HUES48 (cell line): Measurements from ENCODE around the gene CERS1.

Source experiments
- H3K27ac ChIP-seq: one replicate; pipeline ENCODE4 v1.7.0; 2013; ENCODE audit warnings: low read depth, low read length, inconsistent platforms
- H3K27me3 ChIP-seq: 2 replicates; pipeline ENCODE4 v1.6.1; 2013; ENCODE audit warnings: mild to moderate bottlenecking, low read length; ENCODE audit not compliant: control insufficient read depth, insufficient read depth
- H3K36me3 ChIP-seq: 2 replicates; pipeline ENCODE4 v1.6.1; 2013; ENCODE audit warnings: low read length; ENCODE audit not compliant: control insufficient read depth, insufficient read depth
- H3K4me1 ChIP-seq: 2 replicates; pipeline ENCODE4 v1.6.1; 2013; ENCODE audit warnings: mild to moderate bottlenecking, low read length; ENCODE audit not compliant: control insufficient read depth, insufficient read depth
- H3K4me3 ChIP-seq: 2 replicates; pipeline ENCODE4 v1.5.1; 2013; ENCODE audit warnings: mild to moderate bottlenecking, low read depth, low read length
- H3K9ac ChIP-seq: 2 replicates; pipeline ENCODE4 v1.6.1; 2013; ENCODE audit warnings: mild to moderate bottlenecking, low read depth, low read length, moderate library complexity
- H3K9me3 ChIP-seq: 2 replicates; pipeline ENCODE4 v1.6.1; 2013; ENCODE audit warnings: low read length; ENCODE audit not compliant: control insufficient read depth, insufficient read depth

Gene CERS1

DNA sequence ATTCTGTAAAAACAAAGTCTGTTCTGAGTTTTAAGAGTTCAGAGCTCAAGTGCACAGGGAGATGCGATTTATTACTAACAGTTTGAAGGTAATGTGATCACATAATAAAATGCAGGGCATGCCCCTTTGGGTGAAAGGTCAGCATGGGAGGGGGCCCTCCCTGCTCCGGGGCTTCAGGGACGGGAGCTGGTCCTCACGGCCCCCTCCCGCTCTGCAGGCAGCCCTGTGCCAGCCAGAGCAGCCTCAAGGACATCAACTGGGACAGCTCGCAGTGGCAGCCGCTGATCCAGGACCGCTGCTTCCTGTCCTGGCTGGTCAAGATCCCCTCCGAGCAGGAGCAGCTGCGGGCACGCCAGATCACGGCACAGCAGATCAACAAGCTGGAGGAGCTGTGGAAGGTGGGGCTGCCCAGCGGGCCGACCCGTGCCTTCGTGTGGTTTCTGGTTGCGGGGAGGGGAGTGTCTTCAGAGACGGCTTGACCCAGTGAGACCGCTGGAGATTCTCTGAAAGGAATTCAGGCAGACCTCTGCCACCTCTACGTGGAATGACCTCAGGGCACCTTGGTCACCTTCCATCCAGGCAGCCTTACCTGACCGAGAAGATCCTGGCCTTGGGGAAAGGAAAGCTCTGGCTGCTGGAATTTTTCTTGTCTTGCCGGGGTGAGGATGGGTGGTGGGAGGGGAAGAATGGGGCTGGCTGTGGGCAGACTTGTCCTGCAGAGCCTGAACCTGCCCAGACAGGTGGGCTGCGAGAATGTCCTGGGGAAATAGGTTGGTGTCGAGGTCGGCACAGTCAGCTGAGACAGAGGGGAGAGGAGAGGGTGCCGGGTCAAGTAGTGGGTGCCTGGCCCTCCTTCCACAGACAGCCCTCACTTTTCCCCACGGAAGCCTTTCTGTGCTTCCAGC, 45.2 kb downstream of the CERS1 start:
- H3K9ac ChIP-seq: no peak overlapping the region
- H3K36me3 ChIP-seq: peaks cover 85% of the 10 kb centered on the region
- no peak overlapping the region for H3K4me3 ChIP-seq
- H3K27me3 ChIP-seq: no peaks in the 10 kb centered on the region
- H3K4me1 ChIP-seq: no peaks in the 10 kb centered on the region
- H3K27ac ChIP-seq: no peak overlapping the region
- no peaks in the 10 kb centered on the region for H3K9me3 ChIP-seq

GRCh38 chr19:18849838-18850400, 46.0 kb downstream of the CERS1 start:
- no peaks in the 10 kb centered on the region for H3K27me3 ChIP-seq
- no peaks in the 10 kb centered on the region for H3K4me1 ChIP-seq
- H3K9ac ChIP-seq: no peak overlapping the region
- peaks cover 78% of the 10 kb centered on the region for H3K36me3 ChIP-seq
- no peak overlapping the region for H3K27ac ChIP-seq
- H3K4me3 ChIP-seq: no peak overlapping the region
- no peaks in the 10 kb centered on the region for H3K9me3 ChIP-seq

DNA sequence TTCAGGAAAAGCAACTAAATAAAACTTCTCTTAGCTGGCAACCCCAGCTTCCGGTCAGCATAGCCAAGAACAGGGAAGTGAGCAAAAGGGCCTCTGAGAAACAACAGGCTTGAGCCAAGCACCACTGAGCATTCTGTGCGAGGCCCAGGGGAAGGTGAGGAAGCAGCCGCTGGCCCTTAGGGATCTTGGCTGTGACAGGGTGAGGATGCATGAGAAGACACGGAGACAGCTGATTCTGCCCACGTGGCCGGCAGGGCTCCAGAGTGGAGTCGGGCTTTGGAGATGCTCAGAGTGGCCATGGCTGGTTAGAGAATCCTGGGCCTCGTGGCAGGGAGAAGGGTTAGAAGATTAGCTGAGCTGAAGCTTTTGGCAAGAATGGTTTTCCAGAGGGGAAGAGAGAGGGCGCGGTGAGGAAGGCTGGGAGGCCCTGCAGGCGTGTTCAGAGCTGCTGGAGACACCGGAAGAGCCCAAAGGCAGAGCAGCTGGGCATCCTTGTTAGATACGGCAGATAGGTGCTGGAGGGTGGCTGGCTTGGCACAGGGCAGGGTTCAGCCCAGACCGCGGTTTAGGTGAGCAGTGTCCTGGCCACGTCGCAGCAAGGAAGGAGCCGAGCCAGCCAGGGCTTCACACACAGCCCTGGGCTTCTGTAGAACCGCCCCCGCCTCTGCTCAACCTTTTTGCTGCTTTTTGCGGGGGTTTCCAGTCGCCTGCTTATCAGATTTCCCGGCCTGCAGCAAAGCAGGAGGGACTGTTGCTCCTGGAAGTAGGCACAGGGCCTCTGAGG, 46.9 kb downstream of the CERS1 start:
- no peaks in the 10 kb centered on the region for H3K4me1 ChIP-seq
- H3K4me3 ChIP-seq: no peak overlapping the region
- H3K9me3 ChIP-seq: no peaks in the 10 kb centered on the region
- peaks cover 69% of the 10 kb centered on the region for H3K36me3 ChIP-seq
- no peak overlapping the region for H3K27ac ChIP-seq
- H3K27me3 ChIP-seq: no peaks in the 10 kb centered on the region
- no peak overlapping the region for H3K9ac ChIP-seq

DNA sequence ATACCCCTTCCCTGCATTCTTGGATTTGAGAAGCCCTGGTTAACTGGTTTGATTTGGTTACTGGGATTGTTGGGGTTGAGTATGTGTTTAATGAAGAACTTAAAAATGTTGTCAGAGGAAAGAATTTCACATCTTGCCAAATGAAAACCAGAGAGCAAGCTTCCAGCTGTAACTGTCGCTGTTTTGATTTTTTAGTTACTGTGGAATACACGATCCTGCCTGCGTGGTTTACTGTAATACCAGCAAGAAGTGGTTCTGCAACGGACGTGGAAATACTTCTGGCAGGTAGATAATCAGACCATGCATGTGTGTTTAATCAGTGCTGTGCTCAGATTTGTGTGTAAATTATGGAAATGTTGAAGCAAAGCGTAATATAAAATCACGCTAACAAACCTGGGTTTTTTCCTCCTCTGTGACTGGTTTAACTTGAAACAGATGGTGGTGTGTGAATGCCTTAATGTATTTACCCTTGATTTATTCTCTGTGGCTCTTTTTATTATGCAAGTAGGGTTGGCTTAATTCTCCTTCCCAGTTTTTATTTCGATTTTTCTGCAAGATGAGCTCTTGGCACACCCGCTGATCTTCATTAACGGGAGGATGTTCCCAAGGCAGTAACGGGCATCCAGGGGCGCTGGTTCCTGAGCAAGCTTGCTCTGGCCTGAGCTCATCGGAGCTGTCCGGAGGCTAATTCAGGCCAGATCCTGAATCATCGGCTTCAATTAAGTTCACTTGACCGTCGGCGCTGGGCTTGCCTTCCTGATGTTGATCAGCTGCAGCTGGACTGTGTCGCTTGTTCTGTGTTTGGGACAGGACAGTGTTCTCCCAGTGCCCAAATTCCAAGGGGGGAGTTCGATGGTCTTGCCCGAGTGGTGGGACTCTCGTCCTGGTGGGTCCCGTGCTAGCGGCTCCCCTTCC, 48.2 kb downstream of the CERS1 start:
- H3K36me3 ChIP-seq: peaks cover 56% of the 10 kb centered on the region
- no peaks in the 10 kb centered on the region for H3K4me1 ChIP-seq
- H3K9ac ChIP-seq: no peak overlapping the region
- H3K27me3 ChIP-seq: no peaks in the 10 kb centered on the region
- peak overlapping the region; percentile 9 for H3K27ac ChIP-seq
- no peak overlapping the region for H3K4me3 ChIP-seq
- no peaks in the 10 kb centered on the region for H3K9me3 ChIP-seq

DNA sequence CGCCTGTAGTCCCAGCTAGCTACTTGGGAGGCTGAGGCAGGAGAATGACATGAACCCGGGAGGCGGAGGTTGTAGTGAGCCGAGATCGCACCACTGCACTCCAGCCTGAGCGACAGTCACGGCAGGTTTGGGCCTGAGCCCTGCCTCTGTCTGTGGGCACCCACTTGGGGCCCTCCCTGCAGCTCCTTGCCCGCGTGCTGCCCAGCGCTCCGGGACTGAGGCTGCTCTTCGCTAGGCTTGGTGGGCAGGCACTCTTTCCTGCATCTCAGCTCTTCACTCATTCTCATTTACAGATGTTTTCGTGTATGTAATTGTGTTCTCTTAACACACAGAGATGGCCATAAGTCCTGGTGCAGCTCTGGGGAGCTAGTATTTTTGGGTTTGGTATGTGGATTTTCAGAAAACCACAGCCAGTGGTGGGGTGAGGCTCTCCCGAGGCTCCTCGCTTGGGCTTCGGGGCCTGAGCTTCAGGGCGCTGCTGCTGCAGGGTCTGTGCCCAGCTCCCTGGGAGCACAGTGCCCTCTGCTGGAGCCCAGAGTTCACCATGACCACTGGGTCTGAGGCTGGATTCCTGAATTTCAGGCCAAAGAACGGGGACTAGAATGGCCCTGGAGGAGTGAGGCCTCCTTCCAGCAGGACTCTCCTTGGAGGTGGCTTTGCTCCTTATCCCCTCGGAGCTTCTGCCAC, 49.0 kb downstream of the CERS1 start:
- H3K4me1 ChIP-seq: no peaks in the 10 kb centered on the region
- peaks cover 50% of the 10 kb centered on the region for H3K36me3 ChIP-seq
- peak overlapping the region; percentile 9 for H3K27ac ChIP-seq
- H3K9me3 ChIP-seq: no peaks in the 10 kb centered on the region
- H3K9ac ChIP-seq: no peak overlapping the region
- no peaks in the 10 kb centered on the region for H3K27me3 ChIP-seq
- no peak overlapping the region for H3K4me3 ChIP-seq

- no peak overlapping the region for H3K4me3 ChIP-seq
- H3K36me3 ChIP-seq: peaks cover 40% of the 10 kb centered on the region
- H3K9ac ChIP-seq: no peak overlapping the region
- no peaks in the 10 kb centered on the region for H3K9me3 ChIP-seq
- H3K27me3 ChIP-seq: no peaks in the 10 kb centered on the region
- no peaks in the 10 kb centered on the region for H3K4me1 ChIP-seq
- no peak overlapping the region for H3K27ac ChIP-seq
These were observed 50.0 kb downstream of the CERS1 start for GRCh38 chr19:18845961-18846360.

DNA sequence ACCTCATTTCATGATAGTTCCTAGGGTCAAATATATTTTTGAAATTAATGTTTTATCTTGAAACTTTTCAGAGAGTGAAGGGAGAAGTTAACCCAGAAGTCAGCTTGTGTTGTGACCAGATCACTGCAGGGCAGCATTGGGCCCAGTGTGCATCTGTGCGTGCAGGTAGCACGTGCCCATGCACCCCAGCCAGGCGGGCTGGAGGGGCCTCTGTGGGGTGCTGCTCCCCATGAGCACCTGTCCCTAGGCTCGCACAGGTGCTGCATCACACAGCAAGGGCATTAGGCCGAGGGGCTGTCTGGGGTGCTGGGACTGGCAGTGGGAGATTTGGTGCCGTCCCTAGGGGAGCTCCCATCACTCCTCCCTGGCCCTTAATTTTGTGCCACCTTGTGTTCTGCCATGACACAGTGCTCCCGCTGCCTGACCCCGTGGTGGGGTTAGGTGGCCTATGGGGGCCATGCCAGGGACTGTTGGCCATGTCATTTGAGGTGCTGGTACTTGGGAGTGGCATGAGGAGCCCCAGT, 51.1 kb downstream of the CERS1 start:
- Histone ChIP-seq H3K27ac (no peak overlapping the region), H3K9me3 (no peaks in the 10 kb centered on the region), H3K4me1 (peaks cover 6% of the 10 kb centered on the region; the same call in 1 of the 2 replicates), H3K36me3 (peaks cover 29% of the 10 kb centered on the region), H3K9ac (no peak overlapping the region), H3K4me3 (no peak overlapping the region), H3K27me3 (no peaks in the 10 kb centered on the region)

DNA sequence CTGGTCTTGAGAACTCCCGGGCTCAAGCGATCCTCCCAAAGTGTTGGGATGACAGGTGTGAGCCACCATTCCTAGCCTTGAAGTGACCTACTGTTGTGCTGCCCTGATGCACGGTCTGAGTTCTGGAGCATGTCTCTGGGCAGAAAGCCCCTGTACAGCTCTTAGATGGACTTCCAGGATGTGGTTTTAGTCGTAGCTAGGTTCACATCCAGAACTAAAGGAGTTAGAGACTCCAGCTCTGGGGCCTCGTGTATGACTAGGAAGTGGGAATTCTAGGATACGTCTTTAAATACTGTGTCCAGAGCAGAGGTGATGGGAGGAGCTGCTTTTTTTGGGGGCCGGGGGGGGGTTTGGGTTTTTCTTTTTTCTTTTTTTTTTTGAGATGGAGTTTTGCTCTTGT, 52.0 kb downstream of the CERS1 start:
- Histone ChIP-seq H3K9me3 (no peaks in the 10 kb centered on the region), H3K36me3 (peaks cover 20% of the 10 kb centered on the region), H3K4me1 (peaks cover 12% of the 10 kb centered on the region; the same call in 1 of the 2 replicates), H3K27me3 (no peaks in the 10 kb centered on the region), H3K9ac (no peak overlapping the region), H3K4me3 (no peak overlapping the region), H3K27ac (no peak overlapping the region)

GRCh38 chr19:18842166-18842565, 53.8 kb downstream of the CERS1 start:
- Histone ChIP-seq H3K27me3 (no peaks in the 10 kb centered on the region), H3K27ac (no peak overlapping the region), H3K4me3 (no peak overlapping the region), H3K36me3 (peaks cover 19% of the 10 kb centered on the region), H3K9ac (no peak overlapping the region), H3K4me1 (peaks cover 12% of the 10 kb centered on the region; the same call in 1 of the 2 replicates), H3K9me3 (no peaks in the 10 kb centered on the region)

DNA sequence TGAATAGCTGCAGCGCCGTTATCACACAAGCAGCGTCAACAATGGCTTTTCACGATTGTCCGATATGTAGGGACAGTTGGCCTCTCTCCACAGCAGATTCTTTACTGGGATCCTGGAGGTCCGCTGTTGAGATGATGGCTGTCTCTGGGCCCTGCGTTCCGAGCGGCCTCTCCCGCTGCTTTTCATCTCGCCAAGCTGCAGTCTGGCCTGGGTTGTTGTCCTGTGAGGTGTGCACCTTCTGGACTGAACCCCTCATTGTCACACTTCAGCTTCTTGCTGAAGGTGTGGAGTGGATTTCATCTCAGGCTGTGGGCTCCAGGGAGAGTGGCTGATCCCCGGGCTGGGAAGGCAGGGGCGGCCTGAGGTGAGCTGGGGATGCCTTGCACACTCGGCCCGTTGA, 54.6 kb downstream of the CERS1 start:
- H3K4me1 ChIP-seq: peaks cover 12% of the 10 kb centered on the region; the same call in 1 of the 2 replicates
- no peak overlapping the region for H3K9ac ChIP-seq
- peaks cover 20% of the 10 kb centered on the region for H3K36me3 ChIP-seq
- H3K27ac ChIP-seq: no peak overlapping the region
- H3K27me3 ChIP-seq: no peaks in the 10 kb centered on the region
- H3K4me3 ChIP-seq: no peak overlapping the region
- H3K9me3 ChIP-seq: no peaks in the 10 kb centered on the region
